DOHH2 (cell line): ENCODE results near the gene PDE10A.

Source experiments
- H3F3A ChIP-seq: fragments of 200-600 bp; sonication (generic), shearing (Covaris generic); 2 replicates; pipeline ENCODE4 v1.6.0; 2016; ENCODE audit warnings: antibody characterized with exemption, mild to moderate bottlenecking; ENCODE audit not compliant: control insufficient read depth, insufficient read depth
- H3K27ac ChIP-seq: fragments of 200-600 bp; sonication (generic); 2 replicates; pipeline ENCODE4 v1.5.1; 2014; ENCODE audit warnings: low read depth, mild to moderate bottlenecking, low read length, moderate library complexity
- H3K27me3 ChIP-seq: fragments of 200-600 bp; sonication (generic); 2 replicates; pipeline ENCODE4 v1.6.1; 2014; ENCODE audit warnings: mild to moderate bottlenecking, low read length, mixed read lengths; ENCODE audit not compliant: control insufficient read depth
- H3K36me3 ChIP-seq: fragments of 200-600 bp; sonication (generic); 2 replicates; pipeline ENCODE4 v1.6.1; 2014; ENCODE audit warnings: mild to moderate bottlenecking, low read length, moderate library complexity, mixed read lengths; ENCODE audit not compliant: control insufficient read depth
- H3K4me1 ChIP-seq: fragments of 200-600 bp; sonication (generic); 2 replicates; pipeline ENCODE4 v1.6.1; 2014; ENCODE audit warnings: mild to moderate bottlenecking, low read length, mixed read lengths; ENCODE audit not compliant: control insufficient read depth
- H3K4me2 ChIP-seq: fragments of 200-600 bp; sonication (generic); 2 replicates; pipeline ENCODE4 v1.6.0; 2014; ENCODE audit warnings: mild to moderate bottlenecking, low read length, moderate library complexity
- H3K4me3 ChIP-seq: fragments of 200-600 bp; sonication (generic); 2 replicates; pipeline ENCODE4 v1.5.1; 2014; ENCODE audit warnings: mild to moderate bottlenecking, low read length, mixed read lengths
- H3K79me2 ChIP-seq: fragments of 200-600 bp; sonication (generic); 2 replicates; pipeline ENCODE4 v1.6.1; 2014; ENCODE audit warnings: mild to moderate bottlenecking, low read length, mixed read lengths; ENCODE audit not compliant: control insufficient read depth
- H3K9me2 ChIP-seq: fragments of 200-600 bp; sonication (generic); replicated peaks from 2 replicates; pipeline ENCODE4 v1.6.1; 2014; ENCODE audit warnings: mild to moderate bottlenecking, low read length, mixed read lengths; ENCODE audit not compliant: control insufficient read depth
- H3K9me3 ChIP-seq: fragments of 200-600 bp; sonication (generic); 2 replicates; pipeline ENCODE4 v1.6.1; 2014; ENCODE audit warnings: antibody characterized with exemption, low read length, mixed read lengths; ENCODE audit not compliant: control insufficient read depth, insufficient read depth
- H4K20me1 ChIP-seq: fragments of 200-600 bp; sonication (generic); 2 replicates; pipeline ENCODE4 v1.6.0; 2014; ENCODE audit warnings: low read depth, mild to moderate bottlenecking, antibody characterized with exemption, low read length, moderate library complexity; ENCODE audit not compliant: control insufficient read depth, insufficient read depth
- EZH2phosphoT487 ChIP-seq: fragments of 200-600 bp; sonication (generic); IDR thresholded peaks from 2 replicates; pipeline ENCODE4 v1.6.1; 2017; ENCODE audit warnings: borderline replicate concordance, mild to moderate bottlenecking, antibody characterized with exemption, low read length, moderate library complexity, mixed read lengths
- TF ChIP-seq, protein P1 (sequence below): fragments of 200-600 bp; sonication (generic); IDR thresholded peaks from one replicate; pipeline ENCODE4 v1.5.1; 2014; ENCODE audit warnings: antibody characterized with exemption, mild to moderate bottlenecking, low read depth, low read length; ENCODE audit not compliant: poor library complexity, severe bottlenecking

Gene PDE10A

DNA sequence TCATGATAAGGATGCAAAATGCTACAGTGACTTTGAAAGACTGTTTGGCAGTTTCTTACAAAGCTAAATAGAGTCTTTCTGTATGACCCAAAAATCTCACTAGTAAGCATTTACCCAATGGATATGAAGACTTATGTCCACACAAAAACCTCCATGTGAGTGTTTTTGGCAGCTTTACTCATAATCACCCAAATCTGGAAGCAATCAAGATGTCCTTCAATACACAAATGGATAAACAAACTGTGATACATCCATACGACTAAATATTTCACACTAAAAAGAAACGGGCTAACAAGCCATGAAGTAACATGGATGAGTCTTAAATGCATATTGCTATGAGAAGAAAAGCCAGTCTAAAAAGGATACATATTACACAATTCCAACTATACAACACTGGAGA is 117.2 kb downstream of the PDE10A start:
- H3K27ac ChIP-seq, result no peak overlapping the region
- TF ChIP-seq, protein P1, sequence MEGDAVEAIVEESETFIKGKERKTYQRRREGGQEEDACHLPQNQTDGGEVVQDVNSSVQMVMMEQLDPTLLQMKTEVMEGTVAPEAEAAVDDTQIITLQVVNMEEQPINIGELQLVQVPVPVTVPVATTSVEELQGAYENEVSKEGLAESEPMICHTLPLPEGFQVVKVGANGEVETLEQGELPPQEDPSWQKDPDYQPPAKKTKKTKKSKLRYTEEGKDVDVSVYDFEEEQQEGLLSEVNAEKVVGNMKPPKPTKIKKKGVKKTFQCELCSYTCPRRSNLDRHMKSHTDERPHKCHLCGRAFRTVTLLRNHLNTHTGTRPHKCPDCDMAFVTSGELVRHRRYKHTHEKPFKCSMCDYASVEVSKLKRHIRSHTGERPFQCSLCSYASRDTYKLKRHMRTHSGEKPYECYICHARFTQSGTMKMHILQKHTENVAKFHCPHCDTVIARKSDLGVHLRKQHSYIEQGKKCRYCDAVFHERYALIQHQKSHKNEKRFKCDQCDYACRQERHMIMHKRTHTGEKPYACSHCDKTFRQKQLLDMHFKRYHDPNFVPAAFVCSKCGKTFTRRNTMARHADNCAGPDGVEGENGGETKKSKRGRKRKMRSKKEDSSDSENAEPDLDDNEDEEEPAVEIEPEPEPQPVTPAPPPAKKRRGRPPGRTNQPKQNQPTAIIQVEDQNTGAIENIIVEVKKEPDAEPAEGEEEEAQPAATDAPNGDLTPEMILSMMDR, result no peak
- TF ChIP-seq EZH2phosphoT487, result no peak

DNA sequence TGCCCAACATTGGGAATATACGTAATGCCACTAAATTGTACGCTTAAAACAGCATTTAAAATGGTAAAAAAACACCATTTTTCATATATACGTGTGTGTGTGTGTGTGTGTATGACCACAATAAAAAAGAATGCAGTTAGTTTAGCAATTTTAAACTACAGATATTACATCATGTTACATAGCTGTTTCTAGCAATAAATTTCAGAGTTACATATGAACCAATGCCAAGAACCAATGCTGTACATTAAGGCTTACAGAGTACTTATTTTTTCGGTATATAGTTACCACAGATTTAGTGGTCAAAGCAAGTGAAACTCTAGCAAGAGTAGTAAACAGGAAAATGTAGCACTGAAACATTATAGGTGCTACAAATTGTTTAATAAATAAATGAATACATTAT is 119.3 kb downstream of the PDE10A start:
- H3K27me3 ChIP-seq, result no peaks in the 10 kb centered on the region
- TF ChIP-seq, protein P1, result no peak
- TF ChIP-seq EZH2phosphoT487, result no peak
- no peaks in the 10 kb centered on the region for H3K9me2 ChIP-seq
- H3K4me2 ChIP-seq, result no peak overlapping the region
- no peak overlapping the region for H3K27ac ChIP-seq
- H3K4me3 ChIP-seq, result no peak overlapping the region
- no peaks in the 10 kb centered on the region for H3K36me3 ChIP-seq
- H3F3A ChIP-seq, result no peaks in the 10 kb centered on the region
- no peaks in the 10 kb centered on the region for H3K79me2 ChIP-seq
- no peaks in the 10 kb centered on the region for H3K9me3 ChIP-seq
- no peaks in the 10 kb centered on the region for H4K20me1 ChIP-seq
- no peaks in the 10 kb centered on the region for H3K4me1 ChIP-seq

More for the DNA sequence above, 117.2 kb downstream of the PDE10A start:
- H3K79me2 ChIP-seq, result no peaks in the 10 kb centered on the region
- no peaks in the 10 kb centered on the region for H3K4me1 ChIP-seq
- H3K27me3 ChIP-seq, result no peaks in the 10 kb centered on the region
- H3K9me2 ChIP-seq, result no peaks in the 10 kb centered on the region
- no peak overlapping the region for H3K4me2 ChIP-seq
- H3F3A ChIP-seq, result no peaks in the 10 kb centered on the region
- H3K9me3 ChIP-seq, result no peaks in the 10 kb centered on the region
- H3K36me3 ChIP-seq, result no peaks in the 10 kb centered on the region
- H4K20me1 ChIP-seq, result no peaks in the 10 kb centered on the region
- H3K4me3 ChIP-seq, result no peak overlapping the region

DNA sequence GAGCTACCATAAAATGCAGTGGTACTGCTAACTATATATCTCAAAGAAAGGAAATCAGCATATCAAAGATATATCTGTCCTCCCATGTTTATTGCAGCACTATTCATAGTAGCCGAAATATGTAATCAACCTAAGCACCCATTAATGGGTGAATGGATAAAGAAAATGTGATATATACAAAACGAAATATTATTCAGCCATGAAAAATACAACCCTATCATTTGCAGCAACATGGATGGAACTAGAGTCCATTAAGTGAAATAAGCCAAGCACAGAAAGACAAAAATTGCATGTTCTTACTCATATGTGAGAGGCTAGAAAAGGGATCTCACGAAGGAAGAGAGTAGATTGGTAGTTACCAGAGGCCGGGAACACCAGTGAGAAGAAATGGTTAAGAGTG is 126.1 kb downstream of the PDE10A start:
- no peak overlapping the region for H3K4me2 ChIP-seq
- H3F3A ChIP-seq, result no peaks in the 10 kb centered on the region
- no peaks in the 10 kb centered on the region for H3K36me3 ChIP-seq
- no peak overlapping the region for H3K4me3 ChIP-seq
- no peaks in the 10 kb centered on the region for H4K20me1 ChIP-seq
- H3K27ac ChIP-seq, result no peak overlapping the region
- no peaks in the 10 kb centered on the region for H3K79me2 ChIP-seq
- H3K27me3 ChIP-seq, result no peaks in the 10 kb centered on the region
- H3K9me3 ChIP-seq, result no peaks in the 10 kb centered on the region
- H3K4me1 ChIP-seq, result no peaks in the 10 kb centered on the region
- TF ChIP-seq, protein P1, result no peak
- no peak for TF ChIP-seq EZH2phosphoT487
- no peaks in the 10 kb centered on the region for H3K9me2 ChIP-seq

DNA sequence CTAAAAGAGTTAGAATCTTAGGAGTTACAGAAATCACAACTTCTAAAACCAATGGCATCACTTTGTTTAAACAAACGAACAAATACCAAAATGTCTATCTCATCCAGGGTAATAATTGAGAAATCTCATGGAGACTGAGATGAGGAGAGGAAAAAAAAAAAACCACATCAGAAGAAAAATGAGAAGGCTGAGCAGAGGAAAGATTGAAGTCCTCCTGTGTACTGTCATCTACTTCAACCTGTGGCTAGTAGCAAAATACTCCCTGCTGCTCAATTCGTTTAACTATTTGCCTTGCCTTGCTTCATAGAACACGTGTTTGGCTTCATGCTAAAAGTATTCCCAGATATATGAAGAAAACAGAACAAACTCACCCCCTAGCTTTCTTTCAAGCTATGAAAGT is 143.7 kb downstream of the PDE10A start:
- Histone ChIP-seq H3K36me3 (no peaks in the 10 kb centered on the region), H3K4me1 (no peaks in the 10 kb centered on the region), H4K20me1 (no peaks in the 10 kb centered on the region), H3K9me3 (no peaks in the 10 kb centered on the region), H3K27ac (no peak overlapping the region), H3K4me3 (no peak overlapping the region), H3F3A (no peaks in the 10 kb centered on the region), H3K4me2 (no peak overlapping the region), H3K9me2 (no peaks in the 10 kb centered on the region; the same call in 1 of the 2 replicates), H3K27me3 (no peaks in the 10 kb centered on the region), H3K79me2 (no peaks in the 10 kb centered on the region)
- no peak for TF ChIP-seq EZH2phosphoT487
- TF ChIP-seq, protein P1, result no peak
